Right cardiac atrium (tissue), 5 donors: Measurements from ENCODE around the gene AGPAT3. TPM values are rescaled to one million over a fixed set of nuclear protein-coding genes. Genes with fewer than 3 reads are reported as not detected.

Source experiments
- ATAC-seq, 2 donors: fragments of 200-7000 bp; cut with Tn5 transposase; one replicate each; pipeline versions ENCODE4 v1.8.0 to v1.9.1; 2020; ENCODE audit warnings: moderate library complexity in 2 of 2, mild to moderate bottlenecking in 1 of 2
- DNase-seq, 3 donors: peaks; one replicate each; pipeline ENCODE4 v3.0.0-alpha.2; 2020
- H3K27ac ChIP-seq: one replicate; pipeline ENCODE4 v1.5.1; 2013; ENCODE audit warnings: mild to moderate bottlenecking, low read length, control low read depth, moderate library complexity
- H3K27me3 ChIP-seq: one replicate; pipeline ENCODE4 v1.6.1; 2013; ENCODE audit not compliant: control insufficient read depth, insufficient read depth
- H3K4me1 ChIP-seq: one replicate; pipeline ENCODE4 v1.6.1; 2013; ENCODE audit warnings: low read length; ENCODE audit not compliant: control insufficient read depth, insufficient read depth
- H3K4me3 ChIP-seq: one replicate; pipeline ENCODE4 v1.5.1; 2013; ENCODE audit warnings: low read length, control low read depth
- H3K9me3 ChIP-seq: one replicate; pipeline ENCODE4 v1.6.1; 2013; ENCODE audit warnings: low read length; ENCODE audit not compliant: control insufficient read depth
- WGBS: extraction: QIAGEN DNeasy Blood & Tissue Kit; methylation state at CpG from one replicate; pipeline ENCODE4 v1.1.7; 2013; 5-methylcytosine and 5-hydroxymethylcytosine counted together
- intact Hi-C, 4 donors: fragments of 100-400 bp; cut with DNase I; formaldehyde crosslinking; loops; one replicate each; pipeline versions ENCODE4 v1.11.0 to v1.14.0; 2022 to 2023
- polyA plus RNA-seq: library from polyadenylated mRNA; stranded (reverse); fragments of 200-250 nt; gene quantifications from one replicate; pipeline ENCODE4 v1.2.3, GENCODE V29; 2013
- total RNA-seq, 4 donors: library from RNA; stranded (reverse); fragmentation: NEBNext Ultra II Directional; extraction: Animal tissue kit (Norgen Biotek cat#: 25700); gene quantifications; one replicate each; pipeline ENCODE4 v1.2.1, GENCODE V29; 2021
- donor health status: healthy with polysubstance abuse.
- donor health status: DM: no; HTN: yes; CAD: no.
- donor health status: DM: no; HTN: no; CAD: no.
- donor health status: DM: no; HTN: yes; CAD: no; lungs with severe emphysema.
- donor health status: DM: yes; HTN: yes; CAD: no.

AGPAT3 gene
- total and polyA plus RNA-seq, 5 donors = 32.0 to 71.1 (median 58.6) TPM

DNA sequence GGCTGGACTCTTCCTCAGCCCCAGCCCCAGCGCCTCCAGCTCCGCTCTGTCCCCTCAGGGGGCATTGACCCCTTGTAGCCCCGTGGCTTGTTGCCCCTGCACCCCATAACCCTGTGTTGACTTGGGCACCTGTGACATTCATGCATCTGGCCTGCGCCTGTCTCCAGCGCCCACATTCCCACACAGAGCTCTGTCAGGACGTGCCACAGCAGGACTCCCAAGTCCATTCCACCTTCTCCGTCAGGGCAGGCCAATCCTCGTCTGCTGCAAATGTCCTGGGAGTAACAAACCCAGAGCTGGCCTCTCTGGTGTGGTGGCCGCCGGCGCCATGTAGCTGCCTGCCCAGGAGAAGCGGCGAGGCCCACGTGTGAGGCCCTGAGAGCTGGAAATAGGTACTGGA is 60.6 kb downstream of the AGPAT3 start:
- intact Hi-C loops = loop anchor here in 2 of 4 donors (5.0 to 10.0 kb wide), 3 partner anchors 58 to 121 kb away; partner anchors contain the start of gene AGPAT3 (in 2 of the 2)
- peak overlapping the region; percentile 16 for H3K27ac ChIP-seq
- DNase-seq (peak in 2 of 3 donors; percentile 42 to 58), ATAC-seq (no peak)
- no peaks in the 10 kb centered on the region for H3K9me3 ChIP-seq
- no peak overlapping the region for H3K4me3 ChIP-seq
- H3K4me1 ChIP-seq = peaks cover 22% of the 10 kb centered on the region
- 85% methylated on average over 14 of the region's 14 CpGs for WGBS
- no peaks in the 10 kb centered on the region for H3K27me3 ChIP-seq

DNA sequence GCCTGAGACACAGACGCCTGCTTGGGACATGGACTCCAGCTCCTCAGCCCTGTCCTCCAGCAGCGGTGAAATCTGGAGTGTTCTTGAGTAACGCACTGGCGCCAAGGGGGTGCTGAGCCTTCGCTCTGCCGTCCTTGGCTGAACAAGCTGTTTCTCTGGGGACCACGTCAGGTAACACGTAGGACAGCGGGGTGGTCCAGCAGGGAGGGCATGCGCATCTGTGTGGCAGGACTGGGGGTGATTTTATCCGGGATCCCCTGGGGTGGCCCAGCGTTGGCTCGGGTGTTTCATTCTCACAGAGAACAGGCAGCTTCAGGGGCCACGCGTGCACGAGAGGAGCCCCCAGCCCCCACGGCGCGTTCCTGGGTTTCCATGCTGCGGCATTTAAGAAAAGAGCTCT is 61.2 kb downstream of the AGPAT3 start:
- Histone ChIP-seq H3K27ac (no peak overlapping the region), H3K27me3 (no peaks in the 10 kb centered on the region), H3K4me3 (no peak overlapping the region), H3K4me1 (peaks cover 22% of the 10 kb centered on the region), H3K9me3 (no peaks in the 10 kb centered on the region)
- intact Hi-C loops = loop anchor here in 2 of 4 donors (5.0 to 10.0 kb wide), 3 partner anchors 59 to 121 kb away; partner anchors contain the start of gene AGPAT3 (in 2 of the 2)
- ATAC-seq (no peak), DNase-seq (peak in 2 of 3 donors; percentile 33 to 48)
- WGBS = 92% methylated on average over 20 of the region's 20 CpGs

DNA sequence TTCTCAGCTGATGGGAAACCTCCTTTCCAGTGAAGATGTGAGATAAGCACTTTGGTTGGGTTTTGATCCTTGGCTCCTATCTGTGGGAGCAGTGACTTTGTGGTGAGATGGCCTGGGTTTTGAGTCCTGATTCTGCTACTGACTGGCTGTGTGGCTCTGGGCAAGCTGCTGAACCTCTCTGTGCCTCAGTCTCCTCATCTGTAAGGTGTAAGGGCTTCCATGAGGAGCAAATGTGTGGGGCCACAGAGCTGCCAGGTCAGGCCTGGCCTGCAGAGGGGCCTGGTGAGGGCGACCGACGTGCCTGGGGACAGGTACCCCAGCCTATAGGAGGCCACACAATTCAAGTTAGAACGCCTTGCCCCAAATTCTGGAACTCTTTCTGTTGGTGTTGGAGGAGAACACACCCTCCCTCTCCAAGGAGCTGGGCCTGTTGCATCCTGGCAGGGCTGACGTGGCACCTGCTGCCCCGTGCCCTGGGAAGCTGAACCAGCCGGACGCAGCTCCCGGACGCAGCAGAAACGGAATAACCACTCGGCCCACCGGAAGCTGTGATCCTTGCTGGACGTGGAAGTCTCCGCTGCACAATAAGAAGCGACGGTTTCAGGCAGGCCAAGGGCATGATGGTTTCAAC is 62.7 kb downstream of the AGPAT3 start:
- intact Hi-C loops = loop anchor here in 2 of 4 donors (5.0 to 10.0 kb wide), 3 partner anchors 60 to 123 kb away; partner anchors contain the start of gene AGPAT3 (in 2 of the 2)
- Histone ChIP-seq H3K9me3 (no peaks in the 10 kb centered on the region), H3K27me3 (no peaks in the 10 kb centered on the region), H3K4me3 (no peak overlapping the region), H3K27ac (peak overlapping the region; percentile 76), H3K4me1 (peaks cover 16% of the 10 kb centered on the region)
- no peak for ATAC-seq
- WGBS = 83% methylated on average over 17 of the region's 17 CpGs
- peak in 1 of 3 donors; percentile 48 for DNase-seq

DNA sequence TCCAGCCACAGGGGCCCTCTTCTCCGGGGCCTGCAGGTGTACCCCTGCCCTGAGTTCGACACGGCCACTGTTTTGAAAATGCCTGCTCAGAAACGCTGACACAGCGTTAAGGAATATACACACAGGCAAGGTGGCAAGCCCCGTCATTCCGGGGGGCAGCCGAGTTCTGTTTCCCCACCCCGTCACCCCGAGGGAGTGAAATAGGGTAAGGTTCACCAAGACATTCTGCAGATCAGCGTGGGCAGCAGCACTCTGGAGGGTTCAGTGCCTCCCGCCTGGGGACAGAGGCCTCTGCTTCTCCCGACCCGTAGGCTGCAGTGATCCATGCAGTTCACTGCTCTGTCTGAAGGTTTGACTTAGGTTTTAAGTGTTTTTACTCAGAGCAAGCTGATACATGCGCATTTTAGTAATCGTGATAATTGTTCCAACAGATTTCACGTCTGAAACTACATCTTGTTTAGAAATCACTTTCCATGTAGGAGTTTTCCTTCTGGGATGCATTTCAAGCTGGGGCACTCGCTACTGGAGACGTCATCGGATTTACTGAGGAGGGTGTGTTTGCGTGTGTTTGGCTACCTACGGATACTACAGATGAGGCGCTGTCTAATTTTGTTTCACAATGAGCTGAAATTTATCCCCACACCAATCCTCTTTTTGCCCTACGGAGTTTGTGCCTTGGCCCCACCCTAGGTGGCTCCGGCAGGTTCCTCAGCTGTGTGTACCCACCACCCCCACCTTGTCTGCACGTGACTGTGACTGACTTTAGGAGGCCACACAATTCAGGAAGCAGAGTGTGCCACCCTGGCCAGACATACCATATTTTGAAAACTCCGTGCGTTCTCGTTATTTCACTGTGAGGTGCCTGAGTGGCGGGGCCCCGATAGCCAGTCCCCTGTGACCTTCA is 63.5 kb downstream of the AGPAT3 start:
- no peak overlapping the region for H3K4me3 ChIP-seq
- no peaks in the 10 kb centered on the region for H3K27me3 ChIP-seq
- peak overlapping the region; percentile 76 for H3K27ac ChIP-seq
- peaks cover 12% of the 10 kb centered on the region for H3K4me1 ChIP-seq
- intact Hi-C loops = loop anchor here in 2 of 4 donors (5.0 to 10.0 kb wide), 3 partner anchors 61 to 124 kb away; partner anchors contain the start of gene AGPAT3 (in 2 of the 2)
- ATAC-seq = peak; percentile 10 to 21
- DNase-seq = peak in 2 of 3 donors; percentile 36 to 44
- H3K9me3 ChIP-seq = no peaks in the 10 kb centered on the region
- WGBS = 71% methylated on average over 31 of the region's 31 CpGs

DNA sequence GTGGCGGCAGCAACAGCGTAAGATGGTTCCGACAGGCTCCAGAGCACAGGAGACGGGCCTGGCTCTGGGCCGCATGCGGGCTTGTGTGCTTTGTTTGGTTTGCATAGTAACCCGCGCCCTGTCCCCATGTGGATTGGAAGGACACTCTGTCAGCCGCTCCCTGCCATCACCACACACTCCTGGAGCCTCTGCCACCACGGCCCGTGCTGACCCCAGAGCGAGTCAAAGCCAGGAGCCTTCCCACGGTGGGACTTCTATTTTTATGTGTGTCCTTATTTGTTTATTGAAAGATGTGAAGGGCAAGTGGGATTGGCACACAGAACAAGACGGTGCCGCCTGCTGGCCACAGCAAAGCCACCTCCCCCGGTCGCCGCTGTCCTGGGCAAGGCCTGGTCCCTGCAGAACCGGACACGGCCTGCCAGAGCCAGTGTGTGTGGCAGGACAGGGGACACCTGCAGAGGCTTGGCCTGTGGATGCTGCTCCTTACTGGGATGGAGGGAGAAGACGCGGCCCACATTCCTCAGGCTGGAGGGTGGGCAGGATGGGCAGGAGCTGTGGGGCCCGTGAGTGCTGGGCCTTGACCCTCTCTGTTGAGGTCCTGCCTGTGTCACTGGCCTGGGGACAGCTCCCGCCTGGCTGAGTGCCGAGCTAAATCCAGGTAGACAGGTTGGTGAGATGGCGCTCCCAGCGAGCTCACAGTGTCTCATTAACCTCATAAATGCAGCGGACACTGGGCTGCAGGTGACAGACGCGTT is 64.4 kb downstream of the AGPAT3 start:
- intact Hi-C loops = loop anchor here in 2 of 4 donors (5.0 to 10.0 kb wide), 3 partner anchors 62 to 125 kb away; partner anchors contain the start of gene AGPAT3 (in 2 of the 2)
- peak; percentile 66 to 91 (median 87) for DNase-seq
- peak; percentile 88 to 89 for ATAC-seq
- H3K27me3 ChIP-seq = no peaks in the 10 kb centered on the region
- peaks cover 11% of the 10 kb centered on the region for H3K4me1 ChIP-seq
- no peaks in the 10 kb centered on the region for H3K9me3 ChIP-seq
- 72% methylated on average over 30 of the region's 30 CpGs for WGBS
- peak overlapping the region; percentile 76 for H3K27ac ChIP-seq
- no peak overlapping the region for H3K4me3 ChIP-seq

DNA sequence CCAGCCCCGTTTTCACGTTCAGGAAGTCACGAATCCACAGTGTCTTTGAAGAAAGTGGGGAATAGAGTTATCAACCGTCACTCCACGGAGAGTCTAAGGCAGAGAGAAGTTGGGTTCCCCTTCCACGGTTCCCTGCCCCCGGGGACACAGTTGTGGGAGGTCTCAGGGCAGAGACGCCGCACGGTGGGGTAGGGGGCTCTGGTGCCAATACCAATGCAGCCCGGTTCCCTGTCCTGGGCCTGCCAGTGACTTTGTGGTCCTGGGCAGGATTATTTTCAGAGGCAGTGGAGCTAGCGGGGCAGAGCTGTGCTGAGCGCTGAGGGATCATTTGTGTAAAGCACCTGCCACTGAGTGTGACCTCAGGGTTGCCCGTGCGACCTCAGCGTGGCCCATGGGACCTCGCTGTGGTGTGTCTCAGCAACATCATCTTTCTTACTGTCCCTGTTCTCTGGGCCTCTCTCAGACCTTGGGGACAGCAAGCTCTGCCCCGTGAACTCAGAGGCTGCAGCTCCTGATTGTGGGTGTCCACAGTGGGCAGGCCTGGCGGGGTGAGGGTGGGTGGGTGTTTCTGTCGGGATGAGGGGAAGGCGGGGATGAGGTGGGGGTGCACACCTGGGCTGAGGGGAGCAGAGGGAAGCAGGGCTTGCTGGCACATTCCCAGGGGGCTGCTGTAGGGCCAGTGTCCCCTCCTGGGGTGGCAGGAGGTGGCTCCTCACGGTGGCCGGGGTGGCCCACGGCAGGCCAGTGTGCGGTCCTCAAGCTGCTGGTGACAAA is 65.2 kb downstream of the AGPAT3 start:
- DNase-seq (peak in 2 of 3 donors; percentile 43 to 54), ATAC-seq (no peak)
- H3K4me3 ChIP-seq = no peak overlapping the region
- H3K27me3 ChIP-seq = no peaks in the 10 kb centered on the region
- peak overlapping the region; percentile 55 for H3K27ac ChIP-seq
- no peaks in the 10 kb centered on the region for H3K9me3 ChIP-seq
- peaks cover 11% of the 10 kb centered on the region for H3K4me1 ChIP-seq
- WGBS = 84% methylated on average over 25 of the region's 25 CpGs
- intact Hi-C loops = loop anchor here in 1 of 4 donors (10.0 kb wide), 1 partner anchor 65 kb away; the partner anchor contains the start of gene AGPAT3

DNA sequence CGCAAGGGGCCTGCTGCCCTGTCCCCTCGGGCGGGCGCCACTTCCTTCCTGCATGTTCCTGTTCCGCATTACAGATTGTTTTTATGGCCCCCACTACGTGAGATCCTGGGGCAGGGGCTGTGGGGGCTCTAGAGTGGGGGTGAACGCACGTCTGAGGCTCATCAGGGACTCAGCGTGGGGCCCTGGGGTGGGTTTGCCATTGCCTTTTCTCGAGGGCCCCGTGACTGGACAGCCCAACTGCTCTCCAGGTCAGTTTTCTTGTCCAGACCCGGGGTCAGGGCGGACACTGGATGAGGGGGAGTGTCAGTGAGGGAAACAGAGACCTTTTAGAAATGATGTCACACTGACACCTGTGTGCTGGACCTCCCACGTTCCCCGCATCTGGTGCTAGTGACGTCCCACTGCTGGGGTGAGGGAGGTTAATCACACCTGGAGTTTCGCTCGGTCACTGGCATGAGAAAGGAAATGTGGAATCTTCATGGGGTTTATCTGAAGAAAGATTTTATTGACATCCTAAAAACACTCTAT is 65.9 kb downstream of the AGPAT3 start:
- DNase-seq = peak in 1 of 3 donors; percentile 31
- H3K4me1 ChIP-seq = peaks cover 9% of the 10 kb centered on the region
- no peak overlapping the region for H3K4me3 ChIP-seq
- no peaks in the 10 kb centered on the region for H3K9me3 ChIP-seq
- no peak for ATAC-seq
- intact Hi-C loops = loop anchor here in 1 of 4 donors (10.0 kb wide), 1 partner anchor 66 kb away; the partner anchor contains the start of gene AGPAT3
- H3K27ac ChIP-seq = no peak overlapping the region
- H3K27me3 ChIP-seq = no peaks in the 10 kb centered on the region
- WGBS = 76% methylated on average over 18 of the region's 18 CpGs

DNA sequence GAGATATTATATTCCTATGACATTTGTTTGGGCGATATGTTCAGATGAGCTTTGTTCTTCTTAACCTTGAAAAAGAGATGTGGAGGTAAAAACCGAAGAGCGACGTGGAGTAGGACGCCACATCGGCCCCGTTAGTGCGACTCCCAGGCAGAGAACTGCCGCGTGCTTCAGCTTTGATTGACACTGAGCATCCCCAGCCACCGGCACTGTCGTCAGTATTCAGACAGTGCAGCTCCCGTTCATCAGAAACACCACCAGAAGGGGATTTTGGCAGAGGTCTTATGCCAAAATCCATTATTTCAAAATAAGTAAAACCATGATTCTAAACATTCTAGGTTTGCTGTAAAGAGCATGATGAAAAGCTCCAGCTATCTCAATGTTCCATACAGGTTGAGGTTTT is 66.5 kb downstream of the AGPAT3 start:
- H3K4me1 ChIP-seq = peaks cover 9% of the 10 kb centered on the region
- H3K9me3 ChIP-seq = no peaks in the 10 kb centered on the region
- intact Hi-C loops = loop anchor here in 1 of 4 donors (10.0 kb wide), 1 partner anchor 67 kb away; the partner anchor contains the start of gene AGPAT3
- ATAC-seq (no peak), DNase-seq (peak in 2 of 3 donors; percentile 25 to 35)
- 82% methylated on average over 13 of the region's 13 CpGs for WGBS
- no peak overlapping the region for H3K27ac ChIP-seq
- H3K27me3 ChIP-seq = no peaks in the 10 kb centered on the region
- no peak overlapping the region for H3K4me3 ChIP-seq

DNA sequence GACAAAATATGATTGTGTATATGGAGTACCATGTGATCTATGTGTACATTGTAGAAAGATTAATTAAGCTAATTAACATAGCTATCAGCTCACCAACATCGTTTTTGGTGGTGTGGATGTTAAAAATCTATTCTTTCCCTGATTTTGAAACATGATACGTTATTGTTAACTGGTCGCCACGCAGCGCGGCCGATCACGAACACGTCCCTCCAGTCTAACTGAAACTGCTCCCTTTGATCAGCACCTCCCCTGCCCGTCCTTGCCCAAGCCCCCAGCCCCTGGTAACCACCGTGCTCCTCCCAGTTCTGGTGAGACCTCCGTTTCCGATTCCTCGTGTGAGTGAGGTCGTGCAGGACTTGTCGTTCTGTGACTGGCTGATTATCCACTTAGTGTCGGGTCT is 67.0 kb downstream of the AGPAT3 start:
- ATAC-seq = no peak
- Histone ChIP-seq H3K9me3 (no peaks in the 10 kb centered on the region), H3K4me3 (no peak overlapping the region), H3K4me1 (peaks cover 9% of the 10 kb centered on the region), H3K27me3 (no peaks in the 10 kb centered on the region), H3K27ac (no peak overlapping the region)
- 94% methylated on average over 17 of the region's 17 CpGs for WGBS
- DNase-seq = peak in 2 of 3 donors; percentile 33 to 47
- intact Hi-C loops = loop anchor here in 1 of 4 donors (10.0 kb wide), 1 partner anchor 67 kb away; the partner anchor contains the start of gene AGPAT3
